IMR-90 (cell line): ENCODE measurements around the gene CYGB. TPM values are rescaled to one million over a fixed set of nuclear protein-coding genes. Genes with fewer than 3 reads are reported as not detected.

Experiments
- ATAC-seq: fragments of 200-7000 bp; cut with Tn5 transposase; 2 replicates; pipeline ENCODE4 v1.9.1; 2020; ENCODE audit warnings: low read depth, mild to moderate bottlenecking, moderate library complexity
- BruUV-seq: library from RNA; stranded (reverse); fragments of 400-500 nt; replicated peaks from 2 replicates; lab custom pipeline; 2021; lab: Mats Ljungman, UMichigan
- CTCF ChIA-PET: fragments of 300-600 bp; formaldehyde crosslinking; extraction: SDS; loops from one replicate; lab custom pipeline; 2021; ENCODE audit warnings: antibody characterized with exemption; lab: Yijun Ruan, JAX
- POLR2A ChIA-PET: fragments of 300-600 bp; sonication (Branson Sonifier 250); formaldehyde crosslinking; loops from one replicate; lab custom pipeline; 2022; ENCODE audit warnings: antibody characterized with exemption; ENCODE audit not compliant: unreplicated experiment; lab: Charles Lee
- DNase-seq: peaks from one replicate; pipeline ENCODE4 v3.0.0; 2013
- H2AFZ ChIP-seq: replicated peaks from 2 replicates; pipeline ENCODE3; 2013; ENCODE audit warnings: low read length, mild to moderate bottlenecking; ENCODE audit not compliant: poor library complexity
- H2AK5ac ChIP-seq: 2 replicates; pipeline ENCODE4 v1.6.1; 2013; ENCODE audit warnings: low read depth, low read length, inconsistent platforms
- H2AK9ac ChIP-seq: replicated peaks from 2 replicates; pipeline ENCODE3; 2013; ENCODE audit warnings: mild to moderate bottlenecking, low read depth, low read length, moderate library complexity; ENCODE audit not compliant: poor library complexity
- H2BK120ac ChIP-seq: 2 replicates; pipeline ENCODE4 v1.6.1; 2013; ENCODE audit warnings: low read depth, low read length, inconsistent platforms
- H2BK15ac ChIP-seq: 3 replicates; pipeline ENCODE4 v1.6.1; 2013; ENCODE audit warnings: low read depth, low read length, inconsistent platforms
- H2BK20ac ChIP-seq: 2 replicates; pipeline ENCODE4 v1.6.1; 2013; ENCODE audit warnings: low read depth, mild to moderate bottlenecking, inconsistent platforms, low read length, moderate library complexity
- H2BK5ac ChIP-seq: 2 replicates; pipeline ENCODE4 v1.6.1; 2013; ENCODE audit warnings: mild to moderate bottlenecking, low read depth, low read length, inconsistent platforms; ENCODE audit not compliant: poor library complexity, severe bottlenecking
- H3K14ac ChIP-seq: replicated peaks from 2 replicates; pipeline ENCODE4 v1.6.1; 2013; ENCODE audit warnings: low read depth, low read length, inconsistent platforms
- H3K18ac ChIP-seq: 2 replicates; pipeline ENCODE4 v1.6.1; 2013; ENCODE audit warnings: low read depth, low read length, control low read depth
- H3K23ac ChIP-seq: 2 replicates; pipeline ENCODE4 v1.6.1; 2013; ENCODE audit warnings: low read depth, low read length, inconsistent platforms
- H3K27ac ChIP-seq: 2 replicates; pipeline ENCODE4 v1.5.1; 2013; ENCODE audit warnings: mild to moderate bottlenecking, control low read depth, low read length; ENCODE audit not compliant: insufficient read depth
- H3K27me3 ChIP-seq: 2 replicates; pipeline ENCODE4 v1.6.1; 2013; ENCODE audit warnings: low read length; ENCODE audit not compliant: control insufficient read depth, insufficient read depth
- H3K36me3 ChIP-seq: 2 replicates; pipeline ENCODE4 v1.6.1; 2013; ENCODE audit warnings: low read length, mixed read lengths; ENCODE audit not compliant: control insufficient read depth, insufficient read depth
- H3K4ac ChIP-seq: 2 replicates; pipeline ENCODE4 v1.6.1; 2013; ENCODE audit warnings: low read depth, low read length, inconsistent platforms
- H3K4me1 ChIP-seq: 2 replicates; pipeline ENCODE4 v1.6.1; 2013; ENCODE audit warnings: low read length, mixed read lengths; ENCODE audit not compliant: control insufficient read depth, insufficient read depth
- H3K4me2 ChIP-seq: 2 replicates; pipeline ENCODE4 v1.6.1; 2013; ENCODE audit warnings: low read depth, mild to moderate bottlenecking, control low read depth, low read length, moderate library complexity
- H3K4me3 ChIP-seq: 2 replicates; pipeline ENCODE4 v1.5.1; 2013; ENCODE audit warnings: low read depth, mild to moderate bottlenecking, control low read depth, low read length, moderate library complexity; ENCODE audit not compliant: insufficient read depth
- H3K56ac ChIP-seq: 2 replicates; pipeline ENCODE4 v1.6.1; 2013; ENCODE audit warnings: low read length, inconsistent platforms; ENCODE audit not compliant: insufficient read depth; ENCODE audit errors: extremely low read depth
- H3K79me1 ChIP-seq, 2 experiments: 2 replicates each; pipeline ENCODE4 v1.6.1; 2013; ENCODE audit warnings: low read length in 2 of 2, inconsistent platforms in 1 of 2, low read depth in 1 of 2
- H3K9ac ChIP-seq: 2 replicates; pipeline ENCODE4 v1.6.1; 2013; ENCODE audit warnings: low read depth, low read length, control low read depth
- H3K9me1 ChIP-seq: 2 replicates; pipeline ENCODE4 v1.6.1; 2013; ENCODE audit warnings: low read length, inconsistent platforms; ENCODE audit not compliant: insufficient read depth
- H3K9me3 ChIP-seq: 2 replicates; pipeline ENCODE4 v1.6.1; 2013; ENCODE audit warnings: low read length; ENCODE audit not compliant: control insufficient read depth, insufficient read depth
- H4K20me1 ChIP-seq: 2 replicates; pipeline ENCODE4 v1.6.1; 2013; ENCODE audit warnings: low read length, inconsistent platforms; ENCODE audit not compliant: insufficient read depth
- H4K5ac ChIP-seq: 2 replicates; pipeline ENCODE4 v1.6.1; 2013; ENCODE audit warnings: mild to moderate bottlenecking, low read depth, low read length, control low read depth
- H4K8ac ChIP-seq, 2 experiments: 2 replicates each; pipeline ENCODE4 v1.6.1; 2013; ENCODE audit warnings: low read depth in 2 of 2, low read length in 2 of 2, control low read depth in 1 of 2, inconsistent platforms in 1 of 2
- H4K91ac ChIP-seq: 2 replicates; pipeline ENCODE4 v1.6.1; 2013; ENCODE audit warnings: low read depth, low read length, inconsistent platforms; ENCODE audit not compliant: insufficient read depth
- BHLHE40 ChIP-seq: fragments of 150-350 bp; IDR thresholded peaks from 2 replicates; pipeline ENCODE4 v1.6.1; 2016; ENCODE audit warnings: mild to moderate bottlenecking, low read depth, low read length
- CEBPB ChIP-seq: IDR thresholded peaks from 2 replicates; pipeline ENCODE4 v1.6.1; 2012; ENCODE audit warnings: low read depth, low read length, improper control_type of control experiment
- CHD1 ChIP-seq: IDR thresholded peaks from 2 replicates; pipeline ENCODE4 v1.6.1; 2012; ENCODE audit warnings: low read depth, low read length, improper control_type of control experiment
- CTCF ChIP-seq: conservative IDR thresholded peaks from 2 replicates; pipeline ENCODE4 v1.5.1; 2012; ENCODE audit warnings: mild to moderate bottlenecking, low read depth, low read length, improper control_type of control experiment
- ELK1 ChIP-seq: fragments of 150-350 bp; IDR thresholded peaks from 2 replicates; pipeline ENCODE4 v1.6.1; 2016; ENCODE audit warnings: low read depth, mild to moderate bottlenecking, low read length, moderate library complexity, borderline replicate concordance
- MAFK ChIP-seq: IDR thresholded peaks from 2 replicates; pipeline ENCODE4 v1.6.1; 2012; ENCODE audit warnings: low read depth, low read length, improper control_type of control experiment
- MXI1 ChIP-seq: IDR thresholded peaks from 2 replicates; pipeline ENCODE4 v1.6.1; 2012; ENCODE audit warnings: low read depth, mild to moderate bottlenecking, low read length, moderate library complexity, borderline replicate concordance
- POLR2A ChIP-seq: IDR thresholded peaks from 2 replicates; pipeline ENCODE4 v1.6.1; 2012; ENCODE audit warnings: mild to moderate bottlenecking, low read depth, low read length
- RAD21 ChIP-seq: IDR thresholded peaks from 2 replicates; pipeline ENCODE4 v1.6.1; 2012; ENCODE audit warnings: low read length, improper control_type of control experiment
- RCOR1 ChIP-seq: IDR thresholded peaks from 2 replicates; pipeline ENCODE4 v1.6.1; 2012; ENCODE audit warnings: mild to moderate bottlenecking, low read length, improper control_type of control experiment; ENCODE audit not compliant: insufficient replicate concordance
- RFX5 ChIP-seq: IDR thresholded peaks from 2 replicates; pipeline ENCODE4 v1.8.0; 2012; ENCODE audit warnings: low read depth, mild to moderate bottlenecking, low read length, moderate library complexity
- WGBS, 2 experiments: methylation state at CpG; one replicate each; pipeline versions ENCODE4 v1.1.5 to v1.1.7; 2013; ENCODE audit warnings: missing lambda C conversion rate in 2 of 2; ENCODE audit not compliant: insufficient read length in 1 of 2; ENCODE audit errors: extremely low coverage in 2 of 2; 5-methylcytosine and 5-hydroxymethylcytosine counted together
- dilution Hi-C: fragments of 300-500 bp; cut with HindIII; formaldehyde crosslinking; loops from one replicate; pipeline ENCODE4 v1.14.3; 2018; ENCODE audit warnings: low sequenced_read_pairs; ENCODE audit not compliant: unreplicated experiment
- in situ Hi-C: fragments of 300-500 bp; cut with MboI; formaldehyde crosslinking; loops from 3 replicates; pipeline ENCODE4 v1.14.3; 2019; ENCODE audit warnings: low sequenced_read_pairs, inconsistent platforms, mixed read lengths
- intact Hi-C: fragments of 100-400 bp; cut with micrococcal nuclease; formaldehyde crosslinking; loops from 2 replicates; pipeline ENCODE4 v1.10.0; 2022
- polyA plus RNA-seq, 3 experiments: library from polyadenylated mRNA; depleted of rRNA; stranded (reverse); fragments of >200 nt; gene quantifications; 2 replicates each; pipeline ENCODE4 v1.2.3, GENCODE V29; 2012; ENCODE audit warnings: low replicate concordance in 1 of 3
- total RNA-seq: library from RNA; depleted of rRNA; stranded (reverse); fragments of >200 nt; gene quantifications from 2 replicates; pipeline ENCODE4 v1.2.3, GENCODE V29; 2012

Gene CYGB
- total and polyA plus RNA-seq, 2 of the 4 experiments (the other 2 are of a cell fraction): 1.3 to 2.9 TPM

GRCh38 chr17:76519048-76519966 lies 18.2 kb downstream of the CYGB start:
- in situ Hi-C loops (no loop called here), intact Hi-C loops (no loop called here), dilution Hi-C loops (no loop called here)
- POLR2A ChIA-PET: no interaction called here
- Histone ChIP-seq H3K23ac (no peak overlapping the region), H3K4me1 (peaks cover 7% of the 10 kb centered on the region), H2BK120ac (no peak overlapping the region), H3K27ac (no peak overlapping the region), H3K79me1 (no peaks in the 10 kb centered on the region), H3K4me2 (no peak overlapping the region), H3K9ac (no peak overlapping the region), H4K20me1 (no peaks in the 10 kb centered on the region), H3K4ac (no peak overlapping the region; the same call in 1 of the 2 replicates), H3K9me3 (no peaks in the 10 kb centered on the region), H2AFZ (no peak overlapping the region), H2BK20ac (no peak overlapping the region), H2BK15ac (no peak overlapping the region; the same call in 2 of the 3 replicates), H3K18ac (no peak overlapping the region), H3K4me3 (no peak overlapping the region), H4K5ac (no peak overlapping the region), H2AK5ac (no peak overlapping the region), H2BK5ac (no peak overlapping the region), H4K8ac (no peak overlapping the region), H3K36me3 (no peaks in the 10 kb centered on the region), H4K91ac (no peak overlapping the region), H2AK9ac (peak overlapping the region; percentile 65), H3K9me1 (no peaks in the 10 kb centered on the region; the same call in 1 of the 2 replicates), H3K56ac (no peak overlapping the region), H3K27me3 (no peaks in the 10 kb centered on the region), H3K14ac (0 out of 2 replicates have a peak overlapping the region, but pooled peaks have one; percentile 26)
- no peak for DNase-seq
- BruUV-seq: no TSS peak
- TF ChIP-seq RFX5 (no peak), BHLHE40 (no peak), ELK1 (no peak), CEBPB (no peak), MAFK (no peak), POLR2A (no peak), CHD1 (no peak), RAD21 (no peak), RCOR1 (no peak), CTCF (no peak), MXI1 (no peak)
- ATAC-seq: no peak
- CTCF ChIA-PET: no interaction called here
- WGBS, 2 experiments: 70% methylated on average over 7 of the region's 15 CpGs; no CpG with 5 or more reads in 1 of the 2 experiments
